Heart left ventricle (tissue), 16 donors: ENCODE measurements around the gene KDM4B. TPM values are rescaled to one million over a fixed set of nuclear protein-coding genes. Genes with fewer than 3 reads are reported as not detected.
A peak's percentile ranks its signal among the peaks of the same experiment; 100 is the strongest.

ENCODE experiments used
- ATAC-seq, 4 donors: fragments of 200-7000 bp; cut with Tn5 transposase; one replicate each; pipeline ENCODE4 v1.9.1; 2020 to 2022; ENCODE audit warnings: moderate library complexity in 4 of 4, mild to moderate bottlenecking in 3 of 4, moderate number of reproducible peaks in 1 of 4
- DNase-seq, 5 donors: peaks; one replicate each; pipeline ENCODE4 v3.0.0-alpha.2; 2020
- H3K27ac ChIP-seq, 12 donors: fragments of 200-600 bp; sonication (generic) in 4 of 12; one replicate each; pipeline versions ENCODE4 v1.5.0 to v1.8.0; 2016 to 2022; ENCODE audit warnings: mild to moderate bottlenecking in 2 of 12
- H3K27me3 ChIP-seq, 9 donors: fragments of 200-600 bp; sonication (generic) in 2 of 9; one replicate each; pipeline versions ENCODE4 v1.5.1 to v1.8.0; 2016 to 2022; ENCODE audit warnings: mild to moderate bottlenecking in 3 of 9
- H3K36me3 ChIP-seq, 9 donors: fragments of 200-600 bp; sonication (generic) in 2 of 9; one replicate each; pipeline versions ENCODE4 v1.5.0 to v1.8.0; 2018 to 2022; ENCODE audit warnings: mild to moderate bottlenecking in 2 of 9
- H3K4me1 ChIP-seq, 12 donors: fragments of 200-600 bp; sonication (generic) in 4 of 12; one replicate each; pipeline versions ENCODE4 v1.5.0 to v1.8.0; 2016 to 2022; ENCODE audit warnings: mild to moderate bottlenecking in 3 of 12
- H3K4me3 ChIP-seq, 12 donors: fragments of 200-600 bp; sonication (generic) in 4 of 12; one replicate each; pipeline versions ENCODE4 v1.5.0 to v1.8.0; 2017 to 2022; ENCODE audit warnings: mild to moderate bottlenecking in 9 of 12, moderate library complexity in 4 of 12
- H3K9me3 ChIP-seq, 12 donors: fragments of 200-600 bp; sonication (generic) in 4 of 12; one replicate each; pipeline versions ENCODE4 v1.5.0 to v1.8.0; 2016 to 2022; ENCODE audit warnings: mild to moderate bottlenecking in 1 of 12
- CTCF ChIP-seq, 12 donors: fragments of 200-600 bp; sonication (generic) in 4 of 12; IDR thresholded peaks; one replicate each; pipeline versions ENCODE4 v1.5.0 to v1.8.0; 2018 to 2022; ENCODE audit warnings: antibody characterized with exemption in 12 of 12, mild to moderate bottlenecking in 5 of 12
- POLR2A ChIP-seq, 2 donors: fragments of 450-650 bp; IDR thresholded peaks; one replicate each; pipeline ENCODE4 v1.6.1; 2017; ENCODE audit warnings: antibody characterized with exemption in 2 of 2, mild to moderate bottlenecking in 2 of 2, moderate library complexity in 2 of 2
- WGBS, 4 donors: extraction: QIAGEN DNeasy Blood & Tissue Kit in 2 of 4; methylation state at CpG; one replicate each; pipeline versions ENCODE4 v1.1.5 to v1.1.7; 2013 to 2018; 5-methylcytosine and 5-hydroxymethylcytosine counted together
- intact Hi-C, 10 donors: fragments of 100-400 bp; cut with DNase I; formaldehyde crosslinking; loops; one replicate each; pipeline versions ENCODE4 v1.11.1 to v1.14.2; 2022
- polyA plus RNA-seq, 2 donors: library from polyadenylated mRNA; stranded (reverse); fragments of 200-250 nt; gene quantifications; one replicate each; pipeline ENCODE4 v1.2.3, GENCODE V29; 2013
- total RNA-seq, 9 donors: library from RNA; depleted of rRNA in 2 of 9; stranded (reverse); fragments of >200 nt in 2 of 9; fragmentation: NEBNext Ultra II Directional in 3 of 9; extraction: Animal tissue kit (Norgen Biotek cat#: 25700) in 3 of 9; gene quantifications; one replicate each; pipeline versions ENCODE4 v1.1.0 to v1.2.4, GENCODE V29; 2016 to 2023
- donor health status: ischemic (EF 13 %, LVEDD 7.1; RV severe dilation, severe dysfunction).
- donor health status: healthy with polysubstance abuse.
- donor health status: DM: no; HTN: yes; CAD: no.
- donor health status: DM: no; HTN: no; CAD: no.
- donor health status: ischemic (EF 25% LVEDD 6.9; RV normal size, moderate dysfunction).
- donor health status: ischemic (EF 25% LVEDD 5.7; RV mildly dilated, moderate dysfunction).
- donor health status: healthy.
- donor health status: DM: yes; HTN: yes; CAD: no.
- donor health status: ischemic (EF 35%, LVEDD 5.7; RV mildly dilated, moderate dysfunction).
- donor health status: nonischemic (EF 11% LVEDD 7.7; RV severe dilation, severe dysfunction).
- donor health status: DM: yes; HTN: yes; CAD: no.
- donor health status: PGD.
- donor health status: ischemic (EF 29% LVEDD 5.4; RV normal size, mild dysfunction).
- donor health status: nonischemic (EF 23%, LVEDD 6.1; RV moderate dilation, normal function).

KDM4B gene
- total and polyA plus RNA-seq, 11 donors = 21.5 to 36.5 (median 27.2) TPM

- no peaks in the 10 kb centered on the region for H3K27me3 ChIP-seq
- peaks cover 0 to 52% (median 35%) of the 10 kb centered on the region in 9 donors for H3K36me3 ChIP-seq
- WGBS, 4 donors = 54 to 81% (median 59%) methylated on average over 11 of the region's 11 CpGs
- peaks cover 0 to 25% (median 8%) of the 10 kb centered on the region in 12 donors for H3K4me1 ChIP-seq
- H3K4me3 ChIP-seq = no peak overlapping the region
- intact Hi-C loops = no loop called here
- no peaks in the 10 kb centered on the region for H3K9me3 ChIP-seq
- ATAC-seq = peak; percentile 37 to 66 (median 51)
- H3K27ac ChIP-seq = peak overlapping the region in 10 of 12 donors; percentile 19 to 83 (median 72)
- no peak for DNase-seq
- TF ChIP-seq POLR2A (IDR thresholded peaks at IDR 0.05) (no peak), CTCF (IDR thresholded peaks at IDR 0.05) (no peak)
Measured at GRCh38 chr19:5114727-5115126, 145.8 kb downstream of the KDM4B start.

- Histone ChIP-seq H3K4me1 (peaks cover 0 to 25% (median 8%) of the 10 kb centered on the region in 12 donors), H3K9me3 (no peaks in the 10 kb centered on the region), H3K27ac (peak overlapping the region in 9 of 12 donors; percentile 37 to 83 (median 76)), H3K27me3 (no peaks in the 10 kb centered on the region), H3K36me3 (peaks cover 0 to 54% (median 34%) of the 10 kb centered on the region in 9 donors), H3K4me3 (no peak overlapping the region)
- DNase-seq (no peak), ATAC-seq (peak in 2 of 4 donors; percentile 1 to 7)
- intact Hi-C loops = no loop called here
- 54 to 79% (median 67%) methylated on average over 7 of the region's 7 CpGs for WGBS, 4 donors
- TF ChIP-seq CTCF (IDR thresholded peaks at IDR 0.05) (no peak), POLR2A (IDR thresholded peaks at IDR 0.05) (no peak)
Measured at GRCh38 chr19:5115351-5115750, 146.4 kb downstream of the KDM4B start.

DNA sequence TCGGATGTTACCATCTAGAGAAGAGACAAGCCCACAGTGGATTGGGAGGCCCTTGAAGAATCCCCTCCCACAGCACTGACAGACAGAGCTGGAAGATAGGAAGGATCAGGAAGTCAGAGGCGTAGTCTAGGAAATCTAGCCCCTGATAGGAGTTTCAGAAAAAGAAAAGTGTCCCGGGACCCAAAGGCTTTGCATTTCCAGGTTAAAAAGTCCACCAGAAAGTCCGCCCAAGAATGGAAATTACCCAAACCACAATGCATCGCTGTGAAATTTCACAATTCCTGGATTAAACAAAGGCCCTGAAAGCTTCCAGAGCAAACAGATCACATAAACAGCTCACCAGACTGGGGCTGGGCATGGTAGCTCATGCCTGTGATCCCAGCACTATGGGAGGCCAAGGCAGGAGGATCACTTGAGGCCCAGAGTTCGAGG is 146.9 kb downstream of the KDM4B start:
- peak overlapping the region in 2 of 12 donors; percentile 81 to 83 for H3K27ac ChIP-seq
- DNase-seq (no peak), ATAC-seq (peak in 2 of 4 donors; percentile 7 to 27)
- H3K4me3 ChIP-seq = no peak overlapping the region
- TF ChIP-seq POLR2A (IDR thresholded peaks at IDR 0.05) (no peak), CTCF (IDR thresholded peaks at IDR 0.05) (no peak)
- H3K36me3 ChIP-seq = peaks cover 0 to 54% (median 36%) of the 10 kb centered on the region in 9 donors
- WGBS, 4 donors = 79 to 86% (median 82%) methylated on average over 6 of the region's 6 CpGs
- H3K27me3 ChIP-seq = no peaks in the 10 kb centered on the region
- H3K9me3 ChIP-seq = no peaks in the 10 kb centered on the region
- intact Hi-C loops = no loop called here
- peaks cover 0 to 25% (median 8%) of the 10 kb centered on the region in 12 donors for H3K4me1 ChIP-seq

DNA sequence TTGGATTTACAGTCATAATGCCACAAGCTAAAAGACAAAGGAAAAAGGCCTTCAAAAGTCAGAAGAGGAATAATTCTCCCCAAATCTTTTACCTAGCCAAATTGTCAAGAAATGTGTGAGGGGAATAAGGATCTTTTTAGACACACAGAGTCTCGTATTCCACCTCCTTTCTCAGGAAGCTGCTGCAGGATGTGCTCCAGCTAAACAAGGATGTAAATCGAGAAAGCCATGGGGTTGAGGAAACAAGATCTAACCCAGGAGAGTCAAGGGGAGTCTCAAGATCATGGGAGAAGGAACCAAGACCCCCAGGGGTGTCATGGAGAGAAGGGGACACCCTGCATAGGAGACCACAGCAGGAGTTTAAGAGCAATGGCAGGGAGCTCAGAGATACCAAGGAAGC is 147.4 kb downstream of the KDM4B start:
- no peak for ATAC-seq
- Histone ChIP-seq H3K27me3 (no peaks in the 10 kb centered on the region), H3K9me3 (no peaks in the 10 kb centered on the region), H3K27ac (no peak overlapping the region), H3K36me3 (peaks cover 0 to 54% (median 36%) of the 10 kb centered on the region in 9 donors), H3K4me1 (peaks cover 0 to 25% (median 8%) of the 10 kb centered on the region in 12 donors), H3K4me3 (no peak overlapping the region)
- no peak for DNase-seq
- intact Hi-C loops = no loop called here
- WGBS, 4 donors = 90 to 94% (median 92%) methylated on average over 2 of the region's 2 CpGs
- no peak for TF ChIP-seq POLR2A (IDR thresholded peaks at IDR 0.05)
- TF ChIP-seq CTCF (IDR thresholded peaks at IDR 0.05) = no peak
